HepG2 (cell line): Measurements from ENCODE around the gene COL8A1. TPM values are rescaled to one million over a fixed set of nuclear protein-coding genes. Genes with fewer than 3 reads are reported as not detected.

ENCODE experiments used
- ARNT2 ChIP-seq: sonication (generic); formaldehyde crosslinking; IDR thresholded peaks from 2 replicates; pipeline ENCODE4 v1.8.0; 2022; ENCODE audit warnings: mild to moderate bottlenecking, low read depth, missing genetic modification reagents, moderate library complexity
- ATF7 ChIP-seq, 2 experiments: fragments of 450-650 bp in 1 of 2; sonication (generic) in 1 of 2; formaldehyde crosslinking in 1 of 2; IDR thresholded peaks; 2 replicates each; pipeline versions ENCODE4 v1.4.0 to v1.6.1; 2016 to 2020; ENCODE audit warnings: antibody characterized with exemption in 1 of 2, mild to moderate bottlenecking in 1 of 2, missing genetic modification reagents in 1 of 2
- ELF4 ChIP-seq: sonication (generic); formaldehyde crosslinking; IDR thresholded peaks from 2 replicates; pipeline ENCODE4 v1.5.0; 2020; ENCODE audit warnings: missing genetic modification reagents, mild to moderate bottlenecking, moderate library complexity, borderline replicate concordance
- FOXA1 ChIP-seq, 2 experiments: fragments of 450-650 bp in 1 of 2; sonication (generic) in 1 of 2; formaldehyde crosslinking in 1 of 2; IDR thresholded peaks; 2 replicates each; pipeline versions ENCODE4 v1.4.0 to v1.6.1; 2016 to 2020; ENCODE audit warnings: missing genetic modification reagents in 1 of 2
- GTF2F1 ChIP-seq: fragments of 150-350 bp; IDR thresholded peaks from 2 replicates; pipeline ENCODE4 v1.6.1; 2014; ENCODE audit warnings: low read length
- NR2F6 ChIP-seq, 2 experiments: IDR thresholded peaks; 2 replicates each; pipeline ENCODE4 v1.6.1; 2016; ENCODE audit warnings: antibody characterized with exemption in 1 of 2, mild to moderate bottlenecking in 1 of 2
- NR3C1 ChIP-seq: sonication (generic); formaldehyde crosslinking; IDR thresholded peaks from 2 replicates; pipeline ENCODE4 v1.4.0; 2020; ENCODE audit warnings: missing genetic modification reagents
- REPIN1 ChIP-seq: sonication (generic); formaldehyde crosslinking; IDR thresholded peaks from 2 replicates; pipeline ENCODE4 v1.8.0; 2022; ENCODE audit warnings: missing genetic modification reagents, low read depth, mild to moderate bottlenecking, borderline replicate concordance
- ZBTB3 ChIP-seq: sonication (generic); formaldehyde crosslinking; IDR thresholded peaks from 2 replicates; pipeline ENCODE4 v1.4.0; 2020; ENCODE audit warnings: low read depth, mild to moderate bottlenecking, moderate library complexity, missing genetic modification reagents, borderline replicate concordance
- ZNF24 ChIP-seq: fragments of 450-650 bp; IDR thresholded peaks from 2 replicates; pipeline ENCODE4 v1.6.1; 2017; ENCODE audit warnings: antibody characterized with exemption, mild to moderate bottlenecking
- ZNF430 ChIP-seq: sonication (generic); formaldehyde crosslinking; IDR thresholded peaks from 2 replicates; pipeline ENCODE4 v1.9.0; 2021; ENCODE audit warnings: mild to moderate bottlenecking, missing genetic modification reagents
- ZNF451 ChIP-seq: sonication (generic); formaldehyde crosslinking; IDR thresholded peaks from 2 replicates; pipeline ENCODE4 v1.5.0; 2020; ENCODE audit warnings: mild to moderate bottlenecking, missing genetic modification reagents
- ZNF556 ChIP-seq: sonication (generic); formaldehyde crosslinking; IDR thresholded peaks from 2 replicates; pipeline ENCODE4 v1.4.0; 2020; ENCODE audit warnings: mild to moderate bottlenecking, missing genetic modification reagents, borderline replicate concordance
- polyA plus RNA-seq, 8 experiments: library from polyadenylated mRNA; depleted of rRNA in 3 of 8; stranded (reverse) in 7 of 8; unstranded in 1 of 8; fragments of >200 nt; fragmentation: Illumina TruSeq in 4 of 8; extraction: Trizol in 4 of 8; gene quantifications; 2 replicates each; pipeline versions ENCODE4 v1.2.1 to v1.2.3, GENCODE V29; 2011 to 2016; ENCODE audit warnings: low read depth in 4 of 8, missing spikeins in 1 of 8, mixed read lengths in 1 of 8; ENCODE audit not compliant: insufficient read depth in 1 of 8
- total RNA-seq, 5 experiments: library from RNA; depleted of rRNA; stranded (reverse); fragments of >200 nt; fragmentation: Illumina TruSeq; extraction: Trizol; gene quantifications; 2 replicates each; pipeline ENCODE4 v1.2.3, GENCODE V29; 2016; ENCODE audit warnings: low read depth in 1 of 5
- TF ChIP-seq, protein P1 (sequence below): sonication (generic); formaldehyde crosslinking; IDR thresholded peaks from 2 replicates; pipeline ENCODE4 v1.5.1; 2020; ENCODE audit warnings: mild to moderate bottlenecking, missing genetic modification reagents, borderline replicate concordance
- TF ChIP-seq, protein P2 (sequence below): sonication (generic); formaldehyde crosslinking; IDR thresholded peaks from 2 replicates; pipeline ENCODE4 v1.4.0; 2020; ENCODE audit warnings: missing genetic modification reagents

COL8A1 gene
- total and polyA plus RNA-seq, 2 of the 13 experiments (the other 11 are each of a cell fraction or from before 2014, with no cell fraction given), result not detected

DNA sequence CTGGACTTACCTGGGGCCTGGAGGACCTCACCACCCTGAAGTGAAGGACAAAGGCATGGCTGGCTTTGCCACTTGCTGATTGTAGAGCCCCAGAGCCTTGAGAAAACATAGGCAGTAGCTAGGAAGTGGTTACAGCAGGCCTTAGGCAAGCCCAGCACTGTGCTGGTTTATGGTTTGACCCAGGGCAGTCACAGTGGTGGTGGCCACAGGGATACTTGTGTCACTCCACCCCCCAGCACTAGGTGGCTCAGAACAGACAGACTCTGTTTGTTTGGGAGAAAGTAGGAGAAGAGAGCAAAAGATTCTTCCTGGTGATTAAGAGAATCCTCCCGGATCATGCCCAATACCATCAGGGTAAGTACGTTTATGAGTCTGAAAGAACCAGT, 13.2 kb upstream of the COL8A1 start (continued):
- TF ChIP-seq, protein P1, sequence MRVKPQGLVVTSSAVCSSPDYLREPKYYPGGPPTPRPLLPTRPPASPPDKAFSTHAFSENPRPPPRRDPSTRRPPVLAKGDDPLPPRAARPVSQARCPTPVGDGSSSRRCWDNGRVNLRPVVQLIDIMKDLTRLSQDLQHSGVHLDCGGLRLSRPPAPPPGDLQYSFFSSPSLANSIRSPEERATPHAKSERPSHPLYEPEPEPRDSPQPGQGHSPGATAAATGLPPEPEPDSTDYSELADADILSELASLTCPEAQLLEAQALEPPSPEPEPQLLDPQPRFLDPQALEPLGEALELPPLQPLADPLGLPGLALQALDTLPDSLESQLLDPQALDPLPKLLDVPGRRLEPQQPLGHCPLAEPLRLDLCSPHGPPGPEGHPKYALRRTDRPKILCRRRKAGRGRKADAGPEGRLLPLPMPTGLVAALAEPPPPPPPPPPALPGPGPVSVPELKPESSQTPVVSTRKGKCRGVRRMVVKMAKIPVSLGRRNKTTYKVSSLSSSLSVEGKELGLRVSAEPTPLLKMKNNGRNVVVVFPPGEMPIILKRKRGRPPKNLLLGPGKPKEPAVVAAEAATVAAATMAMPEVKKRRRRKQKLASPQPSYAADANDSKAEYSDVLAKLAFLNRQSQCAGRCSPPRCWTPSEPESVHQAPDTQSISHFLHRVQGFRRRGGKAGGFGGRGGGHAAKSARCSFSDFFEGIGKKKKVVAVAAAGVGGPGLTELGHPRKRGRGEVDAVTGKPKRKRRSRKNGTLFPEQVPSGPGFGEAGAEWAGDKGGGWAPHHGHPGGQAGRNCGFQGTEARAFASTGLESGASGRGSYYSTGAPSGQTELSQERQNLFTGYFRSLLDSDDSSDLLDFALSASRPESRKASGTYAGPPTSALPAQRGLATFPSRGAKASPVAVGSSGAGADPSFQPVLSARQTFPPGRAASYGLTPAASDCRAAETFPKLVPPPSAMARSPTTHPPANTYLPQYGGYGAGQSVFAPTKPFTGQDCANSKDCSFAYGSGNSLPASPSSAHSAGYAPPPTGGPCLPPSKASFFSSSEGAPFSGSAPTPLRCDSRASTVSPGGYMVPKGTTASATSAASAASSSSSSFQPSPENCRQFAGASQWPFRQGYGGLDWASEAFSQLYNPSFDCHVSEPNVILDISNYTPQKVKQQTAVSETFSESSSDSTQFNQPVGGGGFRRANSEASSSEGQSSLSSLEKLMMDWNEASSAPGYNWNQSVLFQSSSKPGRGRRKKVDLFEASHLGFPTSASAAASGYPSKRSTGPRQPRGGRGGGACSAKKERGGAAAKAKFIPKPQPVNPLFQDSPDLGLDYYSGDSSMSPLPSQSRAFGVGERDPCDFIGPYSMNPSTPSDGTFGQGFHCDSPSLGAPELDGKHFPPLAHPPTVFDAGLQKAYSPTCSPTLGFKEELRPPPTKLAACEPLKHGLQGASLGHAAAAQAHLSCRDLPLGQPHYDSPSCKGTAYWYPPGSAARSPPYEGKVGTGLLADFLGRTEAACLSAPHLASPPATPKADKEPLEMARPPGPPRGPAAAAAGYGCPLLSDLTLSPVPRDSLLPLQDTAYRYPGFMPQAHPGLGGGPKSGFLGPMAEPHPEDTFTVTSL (CRISPR knock-in tag), result no peak
- TF ChIP-seq NR3C1 (CRISPR knock-in tag) (no peak), ZNF24 (no peak), REPIN1 (CRISPR knock-in tag) (no peak), ZBTB3 (CRISPR knock-in tag) (no peak), ZNF451 (CRISPR knock-in tag) (no peak), ELF4 (CRISPR knock-in tag) (no peak), ATF7 (IDR thresholded peaks at IDR 0.05) (no peak), ATF7 (CRISPR knock-in tag; IDR thresholded peaks at IDR 0.05) (no peak), GTF2F1 (no peak), ZNF556 (CRISPR knock-in tag) (no peak), NR2F6 (IDR thresholded peaks at IDR 0.05) (no peak), NR2F6 (CRISPR knock-in tag; IDR thresholded peaks at IDR 0.05) (no peak), FOXA1 (IDR thresholded peaks at IDR 0.05) (no peak), FOXA1 (CRISPR knock-in tag; IDR thresholded peaks at IDR 0.05) (no peak), ARNT2 (CRISPR knock-in tag) (no peak), ZNF430 (CRISPR knock-in tag) (no peak)
- TF ChIP-seq, protein P2, sequence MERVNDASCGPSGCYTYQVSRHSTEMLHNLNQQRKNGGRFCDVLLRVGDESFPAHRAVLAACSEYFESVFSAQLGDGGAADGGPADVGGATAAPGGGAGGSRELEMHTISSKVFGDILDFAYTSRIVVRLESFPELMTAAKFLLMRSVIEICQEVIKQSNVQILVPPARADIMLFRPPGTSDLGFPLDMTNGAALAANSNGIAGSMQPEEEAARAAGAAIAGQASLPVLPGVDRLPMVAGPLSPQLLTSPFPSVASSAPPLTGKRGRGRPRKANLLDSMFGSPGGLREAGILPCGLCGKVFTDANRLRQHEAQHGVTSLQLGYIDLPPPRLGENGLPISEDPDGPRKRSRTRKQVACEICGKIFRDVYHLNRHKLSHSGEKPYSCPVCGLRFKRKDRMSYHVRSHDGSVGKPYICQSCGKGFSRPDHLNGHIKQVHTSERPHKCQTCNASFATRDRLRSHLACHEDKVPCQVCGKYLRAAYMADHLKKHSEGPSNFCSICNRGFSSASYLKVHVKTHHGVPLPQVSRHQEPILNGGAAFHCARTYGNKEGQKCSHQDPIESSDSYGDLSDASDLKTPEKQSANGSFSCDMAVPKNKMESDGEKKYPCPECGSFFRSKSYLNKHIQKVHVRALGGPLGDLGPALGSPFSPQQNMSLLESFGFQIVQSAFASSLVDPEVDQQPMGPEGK (CRISPR knock-in tag), result no peak
